Measurements from ENCODE around the gene TBPL2. TPM values are rescaled to one million over a fixed set of nuclear protein-coding genes. Genes with fewer than 3 reads are reported as not detected.
"Not testable (repeated sequence)": the region's sequence is repeated elsewhere in the genome, so short reads cannot be mapped to it uniquely, and the experiment has no call there.

TBPL2 gene
- polyA plus RNA-seq, 4 donors = 0.08 to 0.11 TPM; not detected in 2

- peak in 2 of 4 donors; percentile 47 to 73 for DNase-seq (ENCODE audit: low read depth in 4 of 4, low spot score in 2 of 4)
These were observed 5.8 kb upstream of the TBPL2 start for GRCh38 chr14:55446127-55446736.

GRCh38 chr14:55441286-55441685, 870 bp upstream of the TBPL2 start:
- no peak for DNase-seq (ENCODE audit: low read depth in 4 of 4, low spot score in 2 of 4)

- DNase-seq (ENCODE audit: low read depth in 4 of 4, low spot score in 2 of 4) = no peak
These were observed 2.2 kb downstream of the TBPL2 start for GRCh38 chr14:55438066-55438683.

- DNase-seq (ENCODE audit: low read depth in 4 of 4, low spot score in 2 of 4) = no peak
These were observed 3.5 kb downstream of the TBPL2 start for GRCh38 chr14:55436931-55437330.

GRCh38 chr14:55436519-55436918, 3.9 kb downstream of the TBPL2 start:
- DNase-seq (ENCODE audit: low read depth in 4 of 4, low spot score in 2 of 4) = no peak

GRCh38 chr14:55434805-55435174, 5.6 kb downstream of the TBPL2 start:
- DNase-seq (ENCODE audit: low read depth in 4 of 4, low spot score in 2 of 4) = no peak

GRCh38 chr14:55433880-55434804, 6.3 kb downstream of the TBPL2 start:
- no peak for DNase-seq (ENCODE audit: low read depth in 4 of 4, low spot score in 2 of 4)

GRCh38 chr14:55432628-55433027, 7.8 kb downstream of the TBPL2 start:
- no peak for DNase-seq (ENCODE audit: low read depth in 4 of 4, low spot score in 2 of 4)

GRCh38 chr14:55430024-55430690, 10.3 kb downstream of the TBPL2 start:
- no peak for DNase-seq (ENCODE audit: low read depth in 4 of 4, low spot score in 2 of 4)

GRCh38 chr14:55427439-55427838, 13.0 kb downstream of the TBPL2 start:
- no peak for DNase-seq (ENCODE audit: low read depth in 4 of 4, low spot score in 2 of 4)

- DNase-seq (ENCODE audit: low read depth in 4 of 4, low spot score in 2 of 4) = no peak
These were observed 13.5 kb downstream of the TBPL2 start for GRCh38 chr14:55426891-55427290.

- DNase-seq (ENCODE audit: low read depth in 4 of 4, low spot score in 2 of 4) = no peak
These were observed 15.3 kb downstream of the TBPL2 start for GRCh38 chr14:55425091-55425490.

GRCh38 chr14:55423969-55424368, 16.4 kb downstream of the TBPL2 start:
- DNase-seq (ENCODE audit: low read depth in 4 of 4, low spot score in 2 of 4) = no peak

- DNase-seq (ENCODE audit: low read depth in 4 of 4, low spot score in 2 of 4) = not testable (repeated sequence)
These were observed 18.1 kb downstream of the TBPL2 start for GRCh38 chr14:55422338-55422737.

- DNase-seq (ENCODE audit: low read depth in 4 of 4, low spot score in 2 of 4) = no peak
These were observed 20.8 kb downstream of the TBPL2 start for GRCh38 chr14:55419663-55420062.

GRCh38 chr14:55418411-55418810, 22.0 kb downstream of the TBPL2 start:
- no peak for DNase-seq (ENCODE audit: low read depth in 4 of 4, low spot score in 2 of 4)

- no peak for DNase-seq (ENCODE audit: low read depth in 4 of 4, low spot score in 2 of 4)
These were observed 22.5 kb downstream of the TBPL2 start for GRCh38 chr14:55417955-55418354.

- DNase-seq (ENCODE audit: low read depth in 4 of 4, low spot score in 2 of 4) = no peak
These were observed 23.6 kb downstream of the TBPL2 start for GRCh38 chr14:55416866-55417265.

- DNase-seq (ENCODE audit: low read depth in 4 of 4, low spot score in 2 of 4) = no peak
These were observed 25.9 kb downstream of the TBPL2 start for GRCh38 chr14:55414551-55414950.

GRCh38 chr14:55412676-55413075, 27.7 kb downstream of the TBPL2 start:
- no peak for DNase-seq (ENCODE audit: low read depth in 4 of 4, low spot score in 2 of 4)
